ENCODE measurements around the gene ZSWIM3. TPM values are rescaled to one million over a fixed set of nuclear protein-coding genes. Genes with fewer than 3 reads are reported as not detected.

ZSWIM3 gene
- total and polyA plus RNA-seq, 2 of the 13 experiments (the other 11 are each of a cell fraction or from before 2014, with no cell fraction given) = 5.2 to 5.8 TPM

GRCh38 chr20:45857882-45858216 lies 435 bp downstream of the ZSWIM3 start (continued):
- TF ChIP-seq, protein P1, sequence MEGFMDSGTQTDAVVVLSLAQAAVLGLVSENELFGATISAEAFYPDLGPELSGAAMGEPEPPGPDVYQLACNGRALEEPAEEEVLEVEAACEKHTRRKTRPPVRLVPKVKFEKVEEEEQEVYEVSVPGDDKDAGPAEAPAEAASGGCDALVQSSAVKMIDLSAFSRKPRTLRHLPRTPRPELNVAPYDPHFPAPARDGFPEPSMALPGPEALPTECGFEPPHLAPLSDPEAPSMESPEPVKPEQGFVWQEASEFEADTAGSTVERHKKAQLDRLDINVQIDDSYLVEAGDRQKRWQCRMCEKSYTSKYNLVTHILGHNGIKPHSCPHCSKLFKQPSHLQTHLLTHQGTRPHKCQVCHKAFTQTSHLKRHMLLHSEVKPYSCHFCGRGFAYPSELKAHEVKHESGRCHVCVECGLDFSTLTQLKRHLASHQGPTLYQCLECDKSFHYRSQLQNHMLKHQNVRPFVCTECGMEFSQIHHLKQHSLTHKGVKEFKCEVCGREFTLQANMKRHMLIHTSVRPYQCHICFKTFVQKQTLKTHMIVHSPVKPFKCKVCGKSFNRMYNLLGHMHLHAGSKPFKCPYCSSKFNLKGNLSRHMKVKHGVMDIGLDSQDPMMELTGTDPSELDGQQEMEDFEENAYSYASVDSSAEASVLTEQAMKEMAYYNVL (CRISPR knock-in tag; IDR thresholded peaks at IDR 0.05; ENCODE audit: borderline replicate concordance) = no peak; the same call in 1 of the 2 replicates
- TF ChIP-seq ZFP36 (IDR thresholded peaks at IDR 0.05; ENCODE audit: borderline replicate concordance, low read depth, low read length, partially characterized antibody) (peak; percentile 87), KDM6A (CRISPR knock-in tag; IDR thresholded peaks at IDR 0.05; ENCODE audit: low read depth) (no peak), HNF1B (CRISPR knock-in tag; IDR thresholded peaks at IDR 0.05) (no peak), CEBPZ (IDR thresholded peaks at IDR 0.05; ENCODE audit: low read length) (no peak), ZNF530 (CRISPR knock-in tag; IDR thresholded peaks at IDR 0.05; ENCODE audit: low read depth) (0 out of 2 replicates have a peak, but pooled peaks have one; percentile 16), MED8 (CRISPR knock-in tag; IDR thresholded peaks at IDR 0.05; ENCODE audit: insufficient replicate concordance) (no peak), BCL6 (CRISPR knock-in tag; IDR thresholded peaks at IDR 0.05) (no peak), NKX3-1 (CRISPR knock-in tag; IDR thresholded peaks at IDR 0.05) (no peak), ELF4 (CRISPR knock-in tag; IDR thresholded peaks at IDR 0.05; ENCODE audit: borderline replicate concordance) (no peak), ZNF788 (CRISPR knock-in tag; IDR thresholded peaks at IDR 0.05; ENCODE audit: borderline replicate concordance) (no peak), ATF7-NPFF (CRISPR knock-in tag; IDR thresholded peaks at IDR 0.05; ENCODE audit: low read depth) (no peak), SOX13 (IDR thresholded peaks at IDR 0.05) (0 out of 2 replicates have a peak, but pooled peaks have one; percentile 4), SOX13 (CRISPR knock-in tag; conservative IDR thresholded peaks at IDR 0.05 in 1 of 2, IDR thresholded peaks at IDR 0.05 in 1 of 2) (no peak), SMARCC2 (IDR thresholded peaks at IDR 0.05) (no peak)
- TF ChIP-seq, protein P2, sequence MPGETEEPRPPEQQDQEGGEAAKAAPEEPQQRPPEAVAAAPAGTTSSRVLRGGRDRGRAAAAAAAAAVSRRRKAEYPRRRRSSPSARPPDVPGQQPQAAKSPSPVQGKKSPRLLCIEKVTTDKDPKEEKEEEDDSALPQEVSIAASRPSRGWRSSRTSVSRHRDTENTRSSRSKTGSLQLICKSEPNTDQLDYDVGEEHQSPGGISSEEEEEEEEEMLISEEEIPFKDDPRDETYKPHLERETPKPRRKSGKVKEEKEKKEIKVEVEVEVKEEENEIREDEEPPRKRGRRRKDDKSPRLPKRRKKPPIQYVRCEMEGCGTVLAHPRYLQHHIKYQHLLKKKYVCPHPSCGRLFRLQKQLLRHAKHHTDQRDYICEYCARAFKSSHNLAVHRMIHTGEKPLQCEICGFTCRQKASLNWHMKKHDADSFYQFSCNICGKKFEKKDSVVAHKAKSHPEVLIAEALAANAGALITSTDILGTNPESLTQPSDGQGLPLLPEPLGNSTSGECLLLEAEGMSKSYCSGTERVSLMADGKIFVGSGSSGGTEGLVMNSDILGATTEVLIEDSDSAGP (CRISPR knock-in tag; IDR thresholded peaks at IDR 0.05; ENCODE audit: borderline replicate concordance) = 0 out of 2 replicates have a peak, but pooled peaks have one; percentile 11
- TF ChIP-seq, protein P3, sequence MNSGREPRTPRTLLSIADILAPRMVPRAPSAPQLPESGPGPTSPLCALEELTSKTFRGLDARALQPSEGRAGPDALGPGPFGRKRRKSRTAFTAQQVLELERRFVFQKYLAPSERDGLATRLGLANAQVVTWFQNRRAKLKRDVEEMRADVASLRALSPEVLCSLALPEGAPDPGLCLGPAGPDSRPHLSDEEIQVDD (CRISPR knock-in tag; IDR thresholded peaks at IDR 0.05; ENCODE audit: borderline replicate concordance) = 0 out of 2 replicates have a peak, but pooled peaks have one; percentile 53

Measured in HepG2 (cell line).